GM21717 (cell line): ENCODE data around the gene ATP2C2.

Experiments used
- ATAC-seq: cut with Tn5 transposase; IDR thresholded peaks from one replicate; pipeline ENCODE4 v1.9.1; 2021; ENCODE audit warnings: mild to moderate bottlenecking, moderate library complexity; ENCODE audit not compliant: unreplicated experiment

The ATP2C2 gene

DNA sequence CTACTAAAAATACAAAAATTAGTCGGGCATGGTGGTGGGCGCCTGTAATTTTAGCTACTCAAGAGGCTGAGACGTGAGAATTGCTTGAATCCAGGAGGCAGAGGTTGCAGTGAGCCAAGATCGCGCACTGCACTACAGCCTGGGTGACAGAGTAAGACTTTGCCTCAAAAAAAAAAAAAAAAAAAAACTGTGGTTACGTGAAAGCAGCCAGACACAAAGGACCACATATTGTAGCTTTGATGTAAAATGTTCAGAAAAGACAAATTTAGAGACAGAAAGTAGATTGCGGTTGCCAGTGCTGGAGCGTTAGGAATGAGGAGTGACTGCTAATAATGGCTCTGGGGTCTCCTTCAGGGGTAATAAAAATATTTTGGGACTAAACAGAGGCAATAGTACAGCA lies 140.2 kb downstream of the ATP2C2 start:
- no peak for ATAC-seq

DNA sequence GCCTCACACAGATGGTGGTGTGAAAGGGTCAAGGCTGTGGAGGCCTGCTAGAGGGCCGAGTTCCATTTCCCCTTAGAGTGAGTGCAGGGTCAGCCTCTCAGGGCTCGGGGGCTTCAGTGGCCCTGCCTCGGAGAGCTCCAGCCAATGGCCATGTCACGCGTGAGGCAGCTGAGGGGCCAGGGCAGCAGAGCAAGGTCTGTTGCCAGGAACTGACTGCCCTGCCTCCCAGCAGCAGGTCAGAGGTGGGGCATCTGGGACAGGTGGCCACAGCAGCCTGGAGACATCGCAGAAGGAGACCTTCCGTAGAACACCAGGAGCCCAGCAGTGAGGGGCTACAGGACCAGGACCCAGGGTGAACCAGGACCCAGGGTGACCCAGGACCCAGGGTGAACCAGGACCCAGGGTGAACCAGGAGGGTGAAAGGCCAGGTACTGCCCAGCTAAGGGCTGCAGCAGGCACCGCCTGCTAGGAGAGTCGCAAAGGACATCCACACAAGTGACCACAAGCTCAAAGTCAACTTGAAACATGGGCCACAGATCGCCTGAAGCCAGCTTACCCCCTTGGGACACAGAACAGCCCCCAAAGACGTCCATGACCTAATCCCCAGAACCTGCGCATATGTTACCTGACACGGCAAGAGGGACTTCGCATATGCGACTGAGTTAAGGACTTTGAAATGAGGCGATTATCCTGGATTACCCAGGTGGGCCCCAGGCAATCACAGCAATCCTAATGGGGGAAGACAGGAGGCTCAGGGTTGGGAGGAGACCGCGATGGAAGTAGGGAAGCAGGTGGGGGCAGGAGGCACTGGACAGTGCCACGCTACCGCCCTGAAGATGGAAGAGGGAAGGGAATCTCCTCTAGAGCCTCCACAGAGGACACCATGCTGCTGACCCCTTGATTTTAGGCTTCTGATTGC lies 141.0 kb downstream of the ATP2C2 start:
- no peak for ATAC-seq

DNA sequence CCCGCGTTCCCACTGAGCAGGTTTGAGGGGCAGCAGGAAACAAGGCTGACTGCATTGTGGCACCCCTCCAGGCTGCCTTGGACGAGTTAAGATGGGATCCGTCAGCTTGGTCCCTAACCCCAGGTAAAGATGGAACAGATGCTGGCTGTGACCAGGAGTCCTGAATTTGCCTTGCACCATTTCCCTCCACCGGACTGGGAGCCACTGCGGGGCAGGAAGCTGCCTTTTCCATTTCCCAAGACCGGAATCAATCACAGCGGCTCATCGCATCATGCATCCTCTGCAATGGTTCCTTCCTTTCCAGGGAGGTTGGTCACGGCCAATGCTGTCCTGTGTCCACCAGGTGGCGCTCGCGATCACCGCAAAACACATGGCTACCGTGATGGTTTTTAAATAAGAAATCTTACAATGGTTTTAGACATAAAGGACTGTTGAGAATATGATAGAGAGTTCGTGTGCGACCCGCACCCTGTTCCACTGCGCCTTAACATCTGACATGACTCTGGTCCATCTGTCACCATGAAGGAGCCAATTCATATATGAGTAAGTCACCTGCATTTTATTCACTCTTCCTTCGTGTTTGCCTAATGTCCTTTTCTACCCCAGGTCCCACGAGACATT lies 143.0 kb downstream of the ATP2C2 start:
- no peak for ATAC-seq

- ATAC-seq = no peak
Observed at GRCh38 chr16:84511831-84512230, 143.5 kb downstream of the ATP2C2 start.

GRCh38 chr16:84513123-84513522 lies 144.8 kb downstream of the ATP2C2 start:
- ATAC-seq = no peak

GRCh38 chr16:84513666-84514065 lies 145.3 kb downstream of the ATP2C2 start:
- no peak for ATAC-seq
